ENCODE data around the gene CDH13. TPM values are rescaled to one million over a fixed set of nuclear protein-coding genes. Genes with fewer than 3 reads are reported as not detected.

CDH13 gene
- not detected in 5 replicates for total RNA-seq (2022; extraction: Qiagen RNA extraction; ENCODE audit: low read depth)

GRCh38 chr16:82626791-82627261, at the start of gene CDH13:
Gene CDH13, plus strand, starts transcription at chr16:82626969.

GRCh38 chr16:83807710-83808572, 1181.2 kb downstream of the CDH13 start, which contains the start of gene HSBP1:
Gene HSBP1, plus strand, starts transcription at chr16:83807978. Its CDS starts 99 bp downstream, at chr16:83808077.

All from A549 treated with ZK216348 at 1 μM for 4 hours (cell line).